Gastroesophageal sphincter (tissue), 4 donors: ENCODE data around the gene MOB3A. TPM values are rescaled to one million over a fixed set of nuclear protein-coding genes. Genes with fewer than 3 reads are reported as not detected.

Source experiments
- ATAC-seq: fragments of 150-250 bp; one replicate; pipeline ENCODE4 v1.9.1; 2016; ENCODE audit warnings: mild to moderate bottlenecking, moderate library complexity
- H3K27ac ChIP-seq, 4 donors: fragments of 200-600 bp; sonication (generic) in 3 of 4; 1 replicate in 3 of 4; 2 replicates in 1 of 4; pipeline ENCODE4 v1.5.1; 2016 to 2019
- H3K27me3 ChIP-seq: fragments of 200-600 bp; sonication (generic); one replicate; pipeline ENCODE4 v1.5.1; 2019
- H3K36me3 ChIP-seq, 2 donors: fragments of 200-600 bp; sonication (generic); one replicate each; pipeline ENCODE4 v1.5.1; 2019; ENCODE audit warnings: control low read depth in 1 of 2
- H3K4me1 ChIP-seq, 3 donors: fragments of 200-600 bp; sonication (generic); 1 replicate in 2 of 3; 2 replicates in 1 of 3; pipeline ENCODE4 v1.5.1; 2016 to 2019; ENCODE audit warnings: control low read depth in 2 of 3
- H3K4me3 ChIP-seq, 2 donors: fragments of 200-600 bp; sonication (generic); one replicate each; pipeline ENCODE4 v1.5.1; 2019; ENCODE audit warnings: mild to moderate bottlenecking in 1 of 2, moderate library complexity in 1 of 2
- H3K9me3 ChIP-seq, 3 donors: fragments of 200-600 bp; sonication (generic); one replicate each; pipeline ENCODE4 v1.5.1; 2017 to 2019; ENCODE audit warnings: control low read depth in 2 of 3
- CTCF ChIP-seq, 4 experiments: fragments of 200-600 bp in 2 of 4; fragments of 450-650 bp in 2 of 4; sonication (generic) in 1 of 4; IDR thresholded peaks; one replicate each; pipeline ENCODE4 v1.5.1; 2017 to 2019; ENCODE audit warnings: antibody characterized with exemption in 4 of 4, mild to moderate bottlenecking in 2 of 4, moderate library complexity in 2 of 4
- EP300 ChIP-seq: sonication (generic); formaldehyde crosslinking; IDR thresholded peaks from one replicate; pipeline ENCODE4 v1.6.1; 2017; ENCODE audit warnings: antibody characterized with exemption, mild to moderate bottlenecking
- POLR2A ChIP-seq, 2 donors: fragments of 450-650 bp; IDR thresholded peaks; one replicate each; pipeline ENCODE4 v1.6.1; 2017; ENCODE audit warnings: antibody characterized with exemption in 2 of 2, mild to moderate bottlenecking in 2 of 2, moderate library complexity in 1 of 2
- POLR2AphosphoS5 ChIP-seq: sonication (generic); formaldehyde crosslinking; IDR thresholded peaks from one replicate; pipeline ENCODE4 v1.6.1; 2017; ENCODE audit warnings: antibody characterized with exemption
- WGBS, 2 donors: methylation state at CpG; one replicate each; pipeline ENCODE4 v1.1.5; 2018; ENCODE audit warnings: low coverage in 1 of 2; 5-methylcytosine and 5-hydroxymethylcytosine counted together
- total RNA-seq, 4 donors: library from RNA; depleted of rRNA; stranded (reverse); fragments of >200 nt; gene quantifications; one replicate each; pipeline ENCODE4 v1.1.0, GENCODE V29; 2016

MOB3A gene
- total RNA-seq, 4 donors from 2014 or later: 29.0 to 69.9 (median 38.6) TPM

GRCh38 chr19:2114821-2115220 is 18.7 kb upstream of the MOB3A start:
- ATAC-seq: no peak
- no CpG with 5 or more reads among the region's 21 CpGs for WGBS, 2 donors
- H3K36me3 ChIP-seq: peaks cover 0 to 100% of the 10 kb centered on the region in 2 donors

DNA sequence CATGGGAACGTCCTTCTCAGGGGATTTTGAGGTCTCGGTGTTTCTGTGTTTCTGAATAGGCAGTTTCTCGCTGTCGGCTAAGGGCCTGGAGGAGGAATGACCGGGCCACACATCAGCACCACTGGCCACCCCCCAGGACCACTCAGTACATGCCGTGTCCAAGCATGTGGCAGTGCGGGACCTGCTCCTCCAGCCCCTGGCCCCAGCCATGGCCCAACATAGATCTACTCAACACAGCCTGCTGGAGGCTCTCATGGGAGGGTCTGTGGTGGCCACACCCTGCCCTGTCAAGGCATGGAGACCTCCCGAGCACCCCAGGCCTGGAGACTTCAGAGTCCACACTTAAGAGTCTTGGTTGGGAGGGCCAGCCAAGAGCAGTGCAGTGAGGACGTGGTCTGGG is 18.1 kb upstream of the MOB3A start:
- TF ChIP-seq EP300 (no peak), POLR2AphosphoS5 (no peak), POLR2A (IDR thresholded peaks at IDR 0.05) (no peak), CTCF (IDR thresholded peaks at IDR 0.05) (no peak)
- H3K4me1 ChIP-seq: no peaks in the 10 kb centered on the region
- H3K27ac ChIP-seq: no peak overlapping the region
- peaks cover 0 to 100% of the 10 kb centered on the region in 2 donors for H3K36me3 ChIP-seq
- no peak overlapping the region for H3K4me3 ChIP-seq
- H3K9me3 ChIP-seq: no peaks in the 10 kb centered on the region
- no peak for ATAC-seq
- WGBS, 2 donors: no CpG with 5 or more reads among the region's 9 CpGs
- H3K27me3 ChIP-seq: no peaks in the 10 kb centered on the region

More at GRCh38 chr19:2114821-2115220, 18.7 kb upstream of the MOB3A start:
- Histone ChIP-seq H3K4me3 (no peak overlapping the region), H3K4me1 (no peaks in the 10 kb centered on the region), H3K9me3 (no peaks in the 10 kb centered on the region), H3K27me3 (no peaks in the 10 kb centered on the region), H3K27ac (no peak overlapping the region)
- no peak for TF ChIP-seq POLR2A (IDR thresholded peaks at IDR 0.05)
- no peak for TF ChIP-seq EP300
- no peak for TF ChIP-seq CTCF (IDR thresholded peaks at IDR 0.05)
- TF ChIP-seq POLR2AphosphoS5: no peak

GRCh38 chr19:2113439-2114211 is 17.5 kb upstream of the MOB3A start:
- H3K4me3 ChIP-seq: no peak overlapping the region
- no peaks in the 10 kb centered on the region for H3K9me3 ChIP-seq
- H3K36me3 ChIP-seq: peaks cover 0 to 100% of the 10 kb centered on the region in 2 donors
- H3K4me1 ChIP-seq: no peaks in the 10 kb centered on the region
- H3K27me3 ChIP-seq: no peaks in the 10 kb centered on the region
- no peak for ATAC-seq
- TF ChIP-seq POLR2AphosphoS5 (no peak), CTCF (IDR thresholded peaks at IDR 0.05) (no peak), POLR2A (IDR thresholded peaks at IDR 0.05) (no peak), EP300 (no peak)
- no peak overlapping the region for H3K27ac ChIP-seq
- WGBS, 2 donors: no CpG with 5 or more reads among the region's 24 CpGs

GRCh38 chr19:2112516-2113320 is 16.6 kb upstream of the MOB3A start:
- no peak for ATAC-seq
- Histone ChIP-seq H3K36me3 (peaks cover 0 to 100% of the 10 kb centered on the region in 2 donors), H3K27me3 (no peaks in the 10 kb centered on the region), H3K9me3 (no peaks in the 10 kb centered on the region), H3K4me1 (no peaks in the 10 kb centered on the region), H3K27ac (no peak overlapping the region), H3K4me3 (no peak overlapping the region)
- WGBS, 2 donors: 73 to 83% methylated on average over 6 to 9 of the region's 23 CpGs
- TF ChIP-seq POLR2A (IDR thresholded peaks at IDR 0.05) (no peak), CTCF (IDR thresholded peaks at IDR 0.05) (no peak), EP300 (no peak), POLR2AphosphoS5 (no peak)
